VCaP (cell line): ENCODE data around the gene DNAJC4.

Experiments
- H3K27ac ChIP-seq: fragments of 450-650 bp; 2 replicates; pipeline ENCODE4 v1.5.1; 2017
- TF ChIP-seq, protein P1 (sequence below): fragments of 450-650 bp; conservative IDR thresholded peaks from 2 replicates; pipeline ENCODE4 v1.5.1; 2017; ENCODE audit warnings: mild to moderate bottlenecking, moderate library complexity

DNAJC4 gene

GRCh38 chr11:64239662-64240434 lies 9.5 kb downstream of the DNAJC4 start:
- H3K27ac ChIP-seq = peak overlapping the region; percentile 95
- TF ChIP-seq, protein P1, sequence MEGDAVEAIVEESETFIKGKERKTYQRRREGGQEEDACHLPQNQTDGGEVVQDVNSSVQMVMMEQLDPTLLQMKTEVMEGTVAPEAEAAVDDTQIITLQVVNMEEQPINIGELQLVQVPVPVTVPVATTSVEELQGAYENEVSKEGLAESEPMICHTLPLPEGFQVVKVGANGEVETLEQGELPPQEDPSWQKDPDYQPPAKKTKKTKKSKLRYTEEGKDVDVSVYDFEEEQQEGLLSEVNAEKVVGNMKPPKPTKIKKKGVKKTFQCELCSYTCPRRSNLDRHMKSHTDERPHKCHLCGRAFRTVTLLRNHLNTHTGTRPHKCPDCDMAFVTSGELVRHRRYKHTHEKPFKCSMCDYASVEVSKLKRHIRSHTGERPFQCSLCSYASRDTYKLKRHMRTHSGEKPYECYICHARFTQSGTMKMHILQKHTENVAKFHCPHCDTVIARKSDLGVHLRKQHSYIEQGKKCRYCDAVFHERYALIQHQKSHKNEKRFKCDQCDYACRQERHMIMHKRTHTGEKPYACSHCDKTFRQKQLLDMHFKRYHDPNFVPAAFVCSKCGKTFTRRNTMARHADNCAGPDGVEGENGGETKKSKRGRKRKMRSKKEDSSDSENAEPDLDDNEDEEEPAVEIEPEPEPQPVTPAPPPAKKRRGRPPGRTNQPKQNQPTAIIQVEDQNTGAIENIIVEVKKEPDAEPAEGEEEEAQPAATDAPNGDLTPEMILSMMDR = no peak

GRCh38 chr11:64240435-64241240 lies 10.3 kb downstream of the DNAJC4 start, which contains the start of gene FKBP2:
Gene FKBP2 (plus strand): TSS chr11:64241095. CDS start chr11:64242388, 1,293 bp downstream.
- peak within 1 kb of the TSS; percentile 95 for H3K27ac ChIP-seq
- TF ChIP-seq, protein P1 = no peak

GRCh38 chr11:64241241-64241490 lies 10.8 kb downstream of the DNAJC4 start:
- H3K27ac ChIP-seq = peak overlapping the region; percentile 95
- TF ChIP-seq, protein P1 = no peak

GRCh38 chr11:64241491-64242374 lies 11.4 kb downstream of the DNAJC4 start:
- peak overlapping the region; percentile 95 for H3K27ac ChIP-seq
- TF ChIP-seq, protein P1 = peak; percentile 38

GRCh38 chr11:64243236-64243854 lies 13.0 kb downstream of the DNAJC4 start:
- H3K27ac ChIP-seq = peak overlapping the region; percentile 95
- TF ChIP-seq, protein P1 = no peak; the same call in 1 of the 2 replicates

DNA sequence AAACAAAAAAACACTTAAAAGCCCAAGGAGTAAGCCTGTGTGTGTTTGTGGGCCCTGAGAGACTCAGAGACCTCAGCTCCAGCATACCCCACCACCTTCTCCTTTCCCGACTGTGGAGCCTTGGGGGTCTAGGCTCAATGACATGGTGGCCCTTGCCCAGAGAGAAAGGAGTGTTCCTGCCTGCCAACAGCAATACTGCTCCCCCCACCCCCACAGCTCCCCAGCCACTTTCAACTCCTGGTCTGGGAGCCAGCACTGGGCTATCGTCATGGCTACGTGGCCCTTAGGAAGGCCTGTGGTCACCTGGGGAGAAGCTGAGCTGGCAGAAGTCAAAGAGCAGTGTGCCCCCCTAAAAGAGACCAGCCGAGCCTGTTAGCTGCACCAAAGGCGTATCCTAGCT lies 13.8 kb downstream of the DNAJC4 start:
- H3K27ac ChIP-seq = peak overlapping the region; percentile 95
- TF ChIP-seq, protein P1 = no peak
